ENCODE data around the gene DKK3. TPM values are rescaled to one million over a fixed set of nuclear protein-coding genes. Genes with fewer than 3 reads are reported as not detected.

Gene DKK3
- total RNA-seq, 3 donors from 2014 or later: 0.34 to 0.51 (median 0.35) TPM

GRCh38 chr11:11985954-11986949 is 22.2 kb downstream of the DKK3 start:
- peaks cover 5% of the 10 kb centered on the region for H3K4me1 Mint-ChIP-seq (ENCODE audit: low read depth)
- ATAC-seq (no peak), DNase-seq (no peak)
- no peaks in the 10 kb centered on the region for H3K9me3 Mint-ChIP-seq
- H3K27me3 Mint-ChIP-seq (ENCODE audit: low read depth): no peaks in the 10 kb centered on the region
- no peak overlapping the region for H3K4me3 Mint-ChIP-seq
- no peaks in the 10 kb centered on the region for H3K36me3 Mint-ChIP-seq (ENCODE audit: insufficient read depth)

GRCh38 chr11:11985016-11985715 is 23.3 kb downstream of the DKK3 start:
- ATAC-seq: no peak
- Mint-ChIP-seq H3K36me3 (ENCODE audit: insufficient read depth) (no peaks in the 10 kb centered on the region), H3K9me3 (no peaks in the 10 kb centered on the region), H3K4me1 (ENCODE audit: low read depth) (peaks cover 5% of the 10 kb centered on the region), H3K4me3 (no peak overlapping the region), H3K27me3 (ENCODE audit: low read depth) (no peaks in the 10 kb centered on the region)
- no peak for DNase-seq

GRCh38 chr11:11984563-11984962 is 23.9 kb downstream of the DKK3 start:
- Mint-ChIP-seq H3K9me3 (no peaks in the 10 kb centered on the region), H3K4me1 (ENCODE audit: low read depth) (peaks cover 5% of the 10 kb centered on the region)
- ATAC-seq: no peak

GRCh38 chr11:11983427-11983826 is 25.0 kb downstream of the DKK3 start:
- DNase-seq (no peak), ATAC-seq (no peak)
- Mint-ChIP-seq H3K4me3 (no peak overlapping the region), H3K36me3 (ENCODE audit: insufficient read depth) (no peaks in the 10 kb centered on the region), H3K9me3 (no peaks in the 10 kb centered on the region), H3K27me3 (ENCODE audit: low read depth) (no peaks in the 10 kb centered on the region), H3K4me1 (ENCODE audit: low read depth) (peaks cover 5% of the 10 kb centered on the region)

More at GRCh38 chr11:11984563-11984962, 23.9 kb downstream of the DKK3 start:
- Mint-ChIP-seq H3K36me3 (ENCODE audit: insufficient read depth) (no peaks in the 10 kb centered on the region), H3K4me3 (no peak overlapping the region), H3K27me3 (ENCODE audit: low read depth) (no peaks in the 10 kb centered on the region)
- no peak for DNase-seq

- DNase-seq (no peak), ATAC-seq (no peak)
- H3K27me3 Mint-ChIP-seq (ENCODE audit: low read depth): no peaks in the 10 kb centered on the region
- H3K36me3 Mint-ChIP-seq (ENCODE audit: insufficient read depth): no peaks in the 10 kb centered on the region
- H3K9me3 Mint-ChIP-seq: no peaks in the 10 kb centered on the region
- peaks cover 5% of the 10 kb centered on the region for H3K4me1 Mint-ChIP-seq (ENCODE audit: low read depth)
- no peak overlapping the region for H3K4me3 Mint-ChIP-seq
Measured at GRCh38 chr11:11982975-11983374, 25.5 kb downstream of the DKK3 start.

- Mint-ChIP-seq H3K36me3 (ENCODE audit: insufficient read depth) (no peaks in the 10 kb centered on the region), H3K27me3 (ENCODE audit: low read depth) (no peaks in the 10 kb centered on the region), H3K4me3 (no peak overlapping the region), H3K4me1 (ENCODE audit: low read depth) (peaks cover 1% of the 10 kb centered on the region), H3K9me3 (no peaks in the 10 kb centered on the region)
- ATAC-seq (no peak), DNase-seq (no peak)
Measured at GRCh38 chr11:11982461-11982860, 26.0 kb downstream of the DKK3 start.

GRCh38 chr11:11981840-11982239 is 26.6 kb downstream of the DKK3 start:
- Mint-ChIP-seq H3K4me3 (no peak overlapping the region), H3K9me3 (no peaks in the 10 kb centered on the region), H3K27me3 (ENCODE audit: low read depth) (no peaks in the 10 kb centered on the region), H3K36me3 (ENCODE audit: insufficient read depth) (no peaks in the 10 kb centered on the region), H3K4me1 (ENCODE audit: low read depth) (no peaks in the 10 kb centered on the region)
- DNase-seq (no peak), ATAC-seq (no peak)

GRCh38 chr11:11981364-11981763 is 27.1 kb downstream of the DKK3 start:
- DNase-seq (no peak), ATAC-seq (no peak)
- H3K36me3 Mint-ChIP-seq (ENCODE audit: insufficient read depth): no peaks in the 10 kb centered on the region
- no peak overlapping the region for H3K4me3 Mint-ChIP-seq
- no peaks in the 10 kb centered on the region for H3K4me1 Mint-ChIP-seq (ENCODE audit: low read depth)
- H3K27me3 Mint-ChIP-seq (ENCODE audit: low read depth): no peaks in the 10 kb centered on the region
- H3K9me3 Mint-ChIP-seq: no peaks in the 10 kb centered on the region

- DNase-seq (no peak), ATAC-seq (no peak)
- Mint-ChIP-seq H3K36me3 (ENCODE audit: insufficient read depth) (no peaks in the 10 kb centered on the region), H3K9me3 (no peaks in the 10 kb centered on the region), H3K4me3 (no peak overlapping the region), H3K4me1 (ENCODE audit: low read depth) (peaks cover 2% of the 10 kb centered on the region), H3K27me3 (ENCODE audit: low read depth) (no peaks in the 10 kb centered on the region)
Measured at GRCh38 chr11:11980841-11981308, 27.6 kb downstream of the DKK3 start.

GRCh38 chr11:11980200-11980599 is 28.2 kb downstream of the DKK3 start:
- ATAC-seq (no peak), DNase-seq (no peak)
- Mint-ChIP-seq H3K27me3 (ENCODE audit: low read depth) (no peaks in the 10 kb centered on the region), H3K4me3 (no peak overlapping the region), H3K36me3 (ENCODE audit: insufficient read depth) (no peaks in the 10 kb centered on the region), H3K9me3 (no peaks in the 10 kb centered on the region), H3K4me1 (ENCODE audit: low read depth) (peaks cover 6% of the 10 kb centered on the region)

- H3K4me1 Mint-ChIP-seq (ENCODE audit: low read depth): peaks cover 12% of the 10 kb centered on the region
- no peak for ATAC-seq
- no peaks in the 10 kb centered on the region for H3K9me3 Mint-ChIP-seq
- no peak for DNase-seq
- no peak overlapping the region for H3K4me3 Mint-ChIP-seq
- H3K36me3 Mint-ChIP-seq (ENCODE audit: insufficient read depth): no peaks in the 10 kb centered on the region
- H3K27me3 Mint-ChIP-seq (ENCODE audit: low read depth): no peaks in the 10 kb centered on the region
Measured at GRCh38 chr11:11979488-11980117, 28.8 kb downstream of the DKK3 start.

- peaks cover 13% of the 10 kb centered on the region for H3K4me1 Mint-ChIP-seq (ENCODE audit: low read depth)
- DNase-seq (no peak), ATAC-seq (no peak)
- H3K27me3 Mint-ChIP-seq (ENCODE audit: low read depth): no peaks in the 10 kb centered on the region
- H3K4me3 Mint-ChIP-seq: no peak overlapping the region
- no peaks in the 10 kb centered on the region for H3K9me3 Mint-ChIP-seq
- H3K36me3 Mint-ChIP-seq (ENCODE audit: insufficient read depth): no peaks in the 10 kb centered on the region
Measured at GRCh38 chr11:11978792-11979487, 29.5 kb downstream of the DKK3 start.

- no peak for DNase-seq
- Mint-ChIP-seq H3K27me3 (ENCODE audit: low read depth) (no peaks in the 10 kb centered on the region), H3K36me3 (ENCODE audit: insufficient read depth) (no peaks in the 10 kb centered on the region), H3K9me3 (no peaks in the 10 kb centered on the region), H3K4me1 (ENCODE audit: low read depth) (peaks cover 13% of the 10 kb centered on the region), H3K4me3 (no peak overlapping the region)
- ATAC-seq: no peak
Measured at GRCh38 chr11:11978098-11978637, 30.3 kb downstream of the DKK3 start.
